Right cardiac atrium (tissue), 5 donors: Measurements from ENCODE around the gene ACSS1. TPM values are rescaled to one million over a fixed set of nuclear protein-coding genes. Genes with fewer than 3 reads are reported as not detected.
A peak's percentile ranks its signal among the peaks of the same experiment; 100 is the strongest.

Experiments
- ATAC-seq, 2 donors: fragments of 200-7000 bp; cut with Tn5 transposase; one replicate each; pipeline versions ENCODE4 v1.8.0 to v1.9.1; 2020; ENCODE audit warnings: moderate library complexity in 2 of 2, mild to moderate bottlenecking in 1 of 2
- DNase-seq, 3 donors: peaks; one replicate each; pipeline ENCODE4 v3.0.0-alpha.2; 2020
- H3K27ac ChIP-seq: one replicate; pipeline ENCODE4 v1.5.1; 2013; ENCODE audit warnings: mild to moderate bottlenecking, low read length, control low read depth, moderate library complexity
- H3K27me3 ChIP-seq: one replicate; pipeline ENCODE4 v1.6.1; 2013; ENCODE audit not compliant: control insufficient read depth, insufficient read depth
- H3K4me1 ChIP-seq: one replicate; pipeline ENCODE4 v1.6.1; 2013; ENCODE audit warnings: low read length; ENCODE audit not compliant: control insufficient read depth, insufficient read depth
- H3K4me3 ChIP-seq: one replicate; pipeline ENCODE4 v1.5.1; 2013; ENCODE audit warnings: low read length, control low read depth
- H3K9me3 ChIP-seq: one replicate; pipeline ENCODE4 v1.6.1; 2013; ENCODE audit warnings: low read length; ENCODE audit not compliant: control insufficient read depth
- WGBS: extraction: QIAGEN DNeasy Blood & Tissue Kit; methylation state at CpG from one replicate; pipeline ENCODE4 v1.1.7; 2013; 5-methylcytosine and 5-hydroxymethylcytosine counted together
- intact Hi-C, 4 donors: fragments of 100-400 bp; cut with DNase I; formaldehyde crosslinking; loops; one replicate each; pipeline versions ENCODE4 v1.11.0 to v1.14.0; 2022 to 2023
- polyA plus RNA-seq: library from polyadenylated mRNA; stranded (reverse); fragments of 200-250 nt; gene quantifications from one replicate; pipeline ENCODE4 v1.2.3, GENCODE V29; 2013
- total RNA-seq, 4 donors: library from RNA; stranded (reverse); fragmentation: NEBNext Ultra II Directional; extraction: Animal tissue kit (Norgen Biotek cat#: 25700); gene quantifications; one replicate each; pipeline ENCODE4 v1.2.1, GENCODE V29; 2021
- donor health status: healthy with polysubstance abuse.
- donor health status: DM: no; HTN: yes; CAD: no.
- donor health status: DM: no; HTN: no; CAD: no.
- donor health status: DM: no; HTN: yes; CAD: no; lungs with severe emphysema.
- donor health status: DM: yes; HTN: yes; CAD: no.

Gene ACSS1
- total and polyA plus RNA-seq, 5 donors: 14.8 to 61.8 (median 32.5) TPM

DNA sequence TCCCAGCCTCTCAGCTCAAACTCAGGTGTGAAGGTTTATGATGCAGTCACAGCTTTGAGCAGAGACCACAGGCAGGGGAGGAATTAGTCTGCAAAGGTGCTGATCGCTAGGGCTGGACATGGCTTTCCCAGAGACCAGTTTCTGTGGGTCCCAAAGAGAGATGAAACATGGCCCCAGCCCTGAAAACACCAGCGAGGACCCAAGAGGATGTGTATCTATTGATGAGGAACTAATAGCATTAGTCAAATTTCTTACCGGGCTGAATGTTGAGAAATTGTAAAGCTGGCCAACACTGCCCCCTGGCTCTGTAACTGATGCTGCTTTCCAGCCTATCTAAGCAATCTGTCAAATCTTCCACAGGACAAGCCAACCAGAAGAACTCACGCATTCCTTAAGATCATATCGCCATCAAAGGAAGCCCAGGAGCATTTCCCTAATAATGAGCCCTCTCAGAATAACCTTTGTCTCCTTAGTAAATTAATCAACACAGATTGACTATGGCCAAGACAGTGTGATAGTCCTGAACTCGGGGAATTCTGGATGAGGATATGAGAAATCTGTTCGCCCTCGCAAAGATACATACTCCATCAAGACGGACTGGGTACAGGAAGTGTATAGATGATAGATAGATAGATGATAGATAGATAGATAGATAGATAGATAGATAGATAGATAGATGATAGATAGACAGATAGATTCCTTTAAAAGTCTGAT, 7.8 kb upstream of the ACSS1 start:
- no peak overlapping the region for H3K27ac ChIP-seq
- intact Hi-C loops: loop anchor here (1.0 to 2.0 kb wide), 4 partner anchors 69 to 71 kb away; no protein-coding TSS in a partner anchor
- ATAC-seq (peak; percentile 74 to 76), DNase-seq (peak in 1 of 3 donors; percentile 85)
- H3K9me3 ChIP-seq: no peaks in the 10 kb centered on the region
- 25% methylated on average over 9 of the region's 9 CpGs for WGBS
- H3K27me3 ChIP-seq: no peaks in the 10 kb centered on the region
- peaks cover 6% of the 10 kb centered on the region for H3K4me1 ChIP-seq
- no peak overlapping the region for H3K4me3 ChIP-seq

DNA sequence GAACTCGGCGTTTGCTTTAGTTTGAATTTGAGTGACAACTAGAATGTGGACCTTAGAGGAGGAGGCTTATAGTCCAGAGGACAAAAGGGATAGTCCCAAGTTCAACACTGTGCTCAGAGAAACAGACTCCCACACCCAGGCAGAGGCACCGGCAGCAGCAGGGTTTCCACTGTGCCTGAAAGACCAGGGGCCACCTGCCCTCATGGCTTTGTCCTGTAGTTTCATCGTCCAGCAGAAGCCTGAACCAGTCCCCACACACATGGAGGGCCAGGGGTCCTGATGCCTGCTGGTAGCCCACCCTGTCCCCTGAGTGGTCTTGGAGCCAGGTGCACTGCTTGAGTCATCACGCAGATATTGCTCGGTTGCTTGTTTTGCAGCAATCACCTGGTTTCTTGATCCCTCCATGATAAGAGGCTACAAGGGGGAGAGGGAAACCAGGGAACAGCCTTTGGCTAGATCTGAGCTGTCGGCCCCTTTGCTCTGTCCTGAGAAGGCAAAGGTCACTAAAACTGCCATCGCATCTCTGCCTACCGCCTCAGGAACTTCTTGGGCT, 7.2 kb upstream of the ACSS1 start:
- no peak for DNase-seq
- peak in 1 of 2 donors; percentile 6 for ATAC-seq
- Histone ChIP-seq H3K4me1 (peaks cover 6% of the 10 kb centered on the region), H3K4me3 (no peak overlapping the region), H3K9me3 (no peaks in the 10 kb centered on the region), H3K27me3 (no peaks in the 10 kb centered on the region), H3K27ac (no peak overlapping the region)
- intact Hi-C loops: loop anchor here in 3 of 4 donors (1.0 to 2.0 kb wide), 3 partner anchors 68 to 71 kb away; no protein-coding TSS in a partner anchor
- WGBS: 69% methylated on average over 9 of the region's 9 CpGs

DNA sequence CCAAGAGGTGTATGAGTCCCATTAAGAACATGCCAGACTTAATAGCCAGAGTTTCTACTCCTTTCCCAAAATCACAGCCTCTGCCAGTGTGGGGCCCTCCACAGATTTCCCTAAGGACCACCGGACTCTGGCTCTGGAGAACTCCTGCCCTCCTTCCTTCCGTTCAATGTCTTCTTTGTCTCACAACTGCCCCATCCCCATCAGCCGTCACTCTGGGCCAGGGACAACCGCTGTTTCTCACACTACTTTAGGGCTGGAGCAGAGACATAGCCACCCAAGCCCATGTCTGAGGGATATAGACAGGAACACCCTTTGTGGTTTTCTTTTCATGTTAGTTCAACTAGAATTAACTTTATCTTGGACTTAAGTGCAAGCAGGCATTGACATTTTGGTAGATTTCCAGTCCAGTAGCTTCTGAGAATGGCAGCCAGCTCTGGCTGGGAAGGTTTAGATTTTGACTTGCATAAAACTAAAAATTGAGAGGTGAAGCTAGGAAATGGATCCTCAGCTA, 6.7 kb upstream of the ACSS1 start:
- intact Hi-C loops: loop anchor here in 3 of 4 donors (1.0 to 2.0 kb wide), 3 partner anchors 68 to 70 kb away; no protein-coding TSS in a partner anchor
- 85% methylated on average over 4 of the region's 4 CpGs for WGBS
- DNase-seq (no peak), ATAC-seq (no peak)
- no peak overlapping the region for H3K27ac ChIP-seq
- H3K9me3 ChIP-seq: no peaks in the 10 kb centered on the region
- peaks cover 6% of the 10 kb centered on the region for H3K4me1 ChIP-seq
- H3K4me3 ChIP-seq: no peak overlapping the region
- H3K27me3 ChIP-seq: no peaks in the 10 kb centered on the region

DNA sequence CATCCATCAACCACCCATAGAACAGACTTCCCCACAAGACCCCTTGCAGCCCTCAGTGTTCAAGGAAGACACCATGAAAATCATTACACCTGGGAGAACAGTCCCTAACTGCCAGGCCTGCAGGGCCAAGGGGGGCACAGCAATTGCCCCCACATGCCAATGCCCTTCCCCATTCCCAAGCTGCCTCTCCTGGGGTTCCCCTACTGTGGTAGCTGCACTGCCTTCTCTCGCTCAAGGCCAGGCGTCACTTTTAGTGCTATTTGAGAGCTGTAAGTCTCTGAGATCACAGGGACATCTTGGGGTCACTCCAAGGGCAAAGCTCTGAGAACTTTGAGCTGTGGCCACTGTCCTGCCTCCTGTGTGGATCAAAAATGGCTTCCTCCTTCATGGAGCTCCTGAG, 6.0 kb upstream of the ACSS1 start:
- H3K9me3 ChIP-seq: no peaks in the 10 kb centered on the region
- intact Hi-C loops: loop anchor here in 1 of 4 donors (2.0 kb wide), 1 partner anchor 67 kb away; no protein-coding TSS in a partner anchor
- no peak overlapping the region for H3K27ac ChIP-seq
- DNase-seq (no peak), ATAC-seq (no peak)
- peaks cover 6% of the 10 kb centered on the region for H3K4me1 ChIP-seq
- H3K27me3 ChIP-seq: no peaks in the 10 kb centered on the region
- 96% methylated on average over 2 of the region's 2 CpGs for WGBS
- no peak overlapping the region for H3K4me3 ChIP-seq

DNA sequence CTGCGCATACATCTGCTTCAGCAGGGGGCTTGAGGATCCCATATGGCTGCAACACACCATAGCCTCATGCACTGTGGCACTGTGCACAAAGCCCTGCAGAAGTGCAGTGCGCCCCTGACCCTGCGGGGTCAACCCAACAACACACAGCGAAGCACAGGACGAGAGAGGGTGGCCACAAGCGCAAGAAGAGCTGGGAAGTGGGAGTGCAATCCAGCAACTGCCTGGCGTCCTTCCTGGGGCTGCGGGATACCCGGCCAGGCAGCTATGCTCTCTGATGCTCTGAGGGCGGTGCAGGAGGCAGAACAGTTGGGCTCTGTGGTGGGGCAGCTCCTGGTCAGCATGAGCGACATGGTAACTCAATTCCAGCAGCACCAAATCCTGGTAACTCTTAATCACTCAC, 5.6 kb upstream of the ACSS1 start:
- Histone ChIP-seq H3K9me3 (no peaks in the 10 kb centered on the region), H3K4me1 (peaks cover 6% of the 10 kb centered on the region), H3K27me3 (no peaks in the 10 kb centered on the region), H3K27ac (no peak overlapping the region), H3K4me3 (no peak overlapping the region)
- ATAC-seq (no peak), DNase-seq (no peak)
- intact Hi-C loops: no loop called here
- 74% methylated on average over 11 of the region's 11 CpGs for WGBS

DNA sequence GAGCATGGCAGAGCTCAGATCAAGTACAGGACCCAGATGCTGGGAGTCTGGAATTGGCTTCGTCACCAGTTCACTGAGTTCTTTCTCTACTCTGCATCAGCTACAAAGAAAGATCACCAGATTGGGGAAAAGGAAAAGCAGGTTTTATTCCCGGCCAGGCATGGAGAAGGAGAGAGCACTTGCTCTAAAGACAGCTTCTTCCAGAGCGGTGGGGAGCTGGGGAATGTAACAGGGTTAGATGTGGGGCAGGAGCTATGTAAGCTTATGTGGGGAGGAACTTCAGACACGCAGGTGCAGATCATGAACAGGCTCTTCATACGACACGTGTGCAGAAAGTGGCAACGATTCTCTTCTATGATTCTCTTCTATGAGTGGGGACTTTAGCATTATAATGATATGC, 4.9 kb upstream of the ACSS1 start:
- Histone ChIP-seq H3K4me1 (peaks cover 6% of the 10 kb centered on the region), H3K27ac (no peak overlapping the region), H3K9me3 (no peaks in the 10 kb centered on the region), H3K27me3 (no peaks in the 10 kb centered on the region), H3K4me3 (no peak overlapping the region)
- ATAC-seq (no peak), DNase-seq (no peak)
- intact Hi-C loops: no loop called here
- 85% methylated on average over 7 of the region's 7 CpGs for WGBS

DNA sequence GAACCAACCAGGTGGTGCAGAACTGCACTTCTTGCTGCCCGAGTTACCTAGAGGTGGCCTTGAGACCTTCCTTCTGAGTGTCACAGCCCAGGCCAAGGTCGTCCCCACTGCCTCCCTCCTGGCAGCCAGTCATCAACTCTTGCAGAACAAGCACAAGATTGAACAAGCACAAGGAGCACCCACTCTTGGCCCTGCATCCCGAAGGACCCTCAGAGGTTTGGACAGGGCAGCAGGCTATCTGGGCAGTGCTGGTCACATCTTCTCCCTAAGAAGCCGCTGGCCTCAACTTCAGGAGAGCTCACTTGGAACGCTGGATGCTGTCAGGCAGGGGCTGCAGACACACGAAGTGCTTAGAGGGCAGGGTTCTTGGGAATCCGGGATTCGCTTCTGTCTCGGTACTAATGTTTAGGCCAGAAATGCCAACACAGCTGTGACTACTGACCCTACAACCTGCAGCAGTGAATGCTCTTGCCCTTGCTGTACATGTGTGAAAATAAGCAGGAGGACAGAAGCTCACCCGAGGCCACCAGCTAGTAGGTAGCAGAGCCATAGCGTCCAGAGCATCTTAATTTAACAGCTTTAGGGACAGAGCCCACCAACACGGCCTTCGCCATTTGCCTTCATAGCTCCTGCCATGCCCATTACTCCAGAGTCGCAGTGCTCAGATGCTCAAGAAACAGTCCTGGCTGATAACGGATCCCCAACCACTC, 4.0 kb upstream of the ACSS1 start:
- no peak for DNase-seq
- no peak for ATAC-seq
- no peak overlapping the region for H3K4me3 ChIP-seq
- intact Hi-C loops: no loop called here
- 89% methylated on average over 15 of the region's 15 CpGs for WGBS
- no peak overlapping the region for H3K27ac ChIP-seq
- H3K4me1 ChIP-seq: peaks cover 6% of the 10 kb centered on the region
- H3K9me3 ChIP-seq: no peaks in the 10 kb centered on the region
- no peaks in the 10 kb centered on the region for H3K27me3 ChIP-seq

DNA sequence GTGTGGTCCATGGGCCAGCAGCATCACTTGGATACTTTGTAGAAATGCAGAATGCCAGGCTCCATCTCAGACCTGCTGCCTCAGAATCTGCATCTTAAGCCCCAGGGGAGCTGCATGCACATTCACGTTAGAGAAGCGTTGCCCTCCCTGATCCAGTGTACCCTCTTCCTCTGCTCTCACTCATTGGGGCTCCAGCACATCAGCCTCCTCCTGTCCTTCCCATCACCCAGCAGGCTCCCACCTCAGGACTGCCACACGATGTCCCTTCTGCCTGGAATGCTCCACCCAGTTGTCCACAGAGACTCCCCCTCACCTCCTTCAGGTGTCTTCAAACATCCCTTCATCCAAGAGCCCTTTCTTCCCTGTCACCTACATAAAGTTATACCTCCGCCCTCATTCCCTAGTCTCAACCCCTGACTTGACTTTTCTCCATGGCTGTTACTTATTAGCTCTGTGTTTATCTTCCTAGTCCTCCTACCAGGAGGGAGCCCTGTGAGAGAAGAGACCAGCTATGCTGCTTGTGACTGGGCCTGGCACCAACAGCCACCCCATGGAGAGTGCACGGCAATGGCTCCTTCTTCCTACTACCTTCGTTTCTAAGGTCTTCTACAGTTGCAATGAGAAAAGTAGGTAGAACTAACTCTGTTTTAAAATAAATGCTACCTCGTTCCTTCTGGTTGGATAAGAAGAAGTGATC, 3.3 kb upstream of the ACSS1 start:
- no peaks in the 10 kb centered on the region for H3K27me3 ChIP-seq
- no peak for ATAC-seq
- H3K4me3 ChIP-seq: no peak overlapping the region
- H3K27ac ChIP-seq: no peak overlapping the region
- intact Hi-C loops: no loop called here
- H3K9me3 ChIP-seq: no peaks in the 10 kb centered on the region
- DNase-seq: no peak
- 86% methylated on average over 7 of the region's 7 CpGs for WGBS
- H3K4me1 ChIP-seq: peaks cover 4% of the 10 kb centered on the region

DNA sequence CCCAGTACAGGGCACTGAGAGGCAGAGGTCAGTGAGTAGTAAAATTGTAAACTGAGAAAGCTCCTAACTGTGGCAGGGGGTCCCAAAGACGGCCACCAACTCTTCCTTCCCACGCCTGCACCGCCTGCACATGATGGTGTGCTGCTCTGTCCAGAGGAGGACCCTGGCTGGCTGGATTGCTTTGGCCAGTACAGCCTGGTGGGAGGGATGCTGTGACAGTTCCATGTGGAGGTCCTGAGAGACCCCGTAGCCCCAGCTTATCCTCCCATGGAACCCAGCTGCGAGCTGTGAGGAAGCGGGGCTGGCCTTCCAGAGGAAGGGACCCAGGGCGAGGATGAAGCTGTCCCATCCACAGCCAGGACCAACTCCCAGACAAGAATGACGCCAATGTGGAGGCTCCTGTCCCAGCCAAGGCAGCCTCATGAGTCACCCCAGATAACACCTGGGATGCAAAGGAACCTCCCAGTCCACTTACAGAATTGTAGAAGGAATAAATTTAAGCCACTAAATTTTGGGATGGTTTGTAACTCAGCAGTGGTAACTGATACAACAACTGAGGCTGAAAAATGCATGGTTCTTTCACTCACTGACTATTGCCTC, 2.0 kb upstream of the ACSS1 start:
- 90% methylated on average over 8 of the region's 8 CpGs for WGBS
- ATAC-seq: no peak

More for the DNA sequence above, 2.0 kb upstream of the ACSS1 start:
- Histone ChIP-seq H3K27me3 (no peaks in the 10 kb centered on the region), H3K27ac (no peak overlapping the region), H3K4me1 (peaks cover 6% of the 10 kb centered on the region), H3K4me3 (no peak overlapping the region), H3K9me3 (no peaks in the 10 kb centered on the region)
- DNase-seq: no peak
- intact Hi-C loops: no loop called here
